ENCODE data around the gene ZNF584. TPM values are rescaled to one million over a fixed set of nuclear protein-coding genes. Genes with fewer than 3 reads are reported as not detected.

The ZNF584 gene
- 18.2 and 21.2 TPM in 2 replicates for polyA plus RNA-seq (2011; rRNA removed)
- 13.7 and 16.6 TPM in 2 replicates for polyA plus RNA-seq (2012; cell fraction: cytosol; rRNA removed)
- 14.3 and 17.3 TPM in 2 replicates for polyA plus RNA-seq (2012; cell fraction: nucleus; rRNA removed)
- polyA plus RNA-seq (2017; fragmentation: RNase III; extraction: RNeasy Plus Mini Kit Qiagen cat#74134 plus additional on column Dnase treatment), result 13.6 to 15.6 TPM (median 14.8 TPM) in 3 replicates
- polyA minus RNA-seq (2011; rRNA and poly(A)+ RNA removed), result 26.7 and 26.9 TPM in 2 replicates

- ATAC-seq (peak; percentile 87 to 95), DNase-seq (ENCODE audit: low read depth in 1 of 2, low spot score in 1 of 2) (peak; percentile 95 to 96), FAIRE-seq (no peak)
- ChIA-PET CTCF (interaction anchor here (0.6 to 2.5 kb wide), 12 partner anchors 8 to 166 kb away, joined by 3 to 6 read pairs (median 3); partner anchors contain the start of gene RPS5), POLR2A (interaction anchor here (0.6 to 1.4 kb wide), 11 partner anchors 10 to 1813 kb away, joined by 3 to 17 read pairs (median 6); partner anchors contain the start of genes RPS5, TRIM28, ZBTB45 and ZNF274)
- Histone ChIP-seq H3K4me3 (peak within 1 kb of the TSS; percentile 96), H3K9me3 (no peaks in the 10 kb centered on the region; the same call in 2 of the 3 replicates), H3K4me1 (peaks cover 21% of the 10 kb centered on the region), H3K4me2 (peak within 1 kb of the TSS; percentile 89), H3K27ac (peak within 1 kb of the TSS; percentile 93 to 94)
- peak; percentile 15 for TF ChIP-seq MAX (IDR thresholded peaks at IDR 0.05)
- peak; percentile 78; the same call in 1 of the 2 replicates for TF ChIP-seq PHF8 (IDR thresholded peaks at IDR 0.05; ENCODE audit: borderline replicate concordance, low read depth)
- TF ChIP-seq POLR2A (IDR thresholded peaks at IDR 0.05; ENCODE audit: low read length), result peak; percentile 93
- peak; percentile 82 to 91; a peak in 4 of 5 replicates for TF ChIP-seq JUN (IDR thresholded peaks at IDR 0.05)
- TF ChIP-seq CEBPB (IDR thresholded peaks at IDR 0.05), result no peak
- TF ChIP-seq, protein P1, sequence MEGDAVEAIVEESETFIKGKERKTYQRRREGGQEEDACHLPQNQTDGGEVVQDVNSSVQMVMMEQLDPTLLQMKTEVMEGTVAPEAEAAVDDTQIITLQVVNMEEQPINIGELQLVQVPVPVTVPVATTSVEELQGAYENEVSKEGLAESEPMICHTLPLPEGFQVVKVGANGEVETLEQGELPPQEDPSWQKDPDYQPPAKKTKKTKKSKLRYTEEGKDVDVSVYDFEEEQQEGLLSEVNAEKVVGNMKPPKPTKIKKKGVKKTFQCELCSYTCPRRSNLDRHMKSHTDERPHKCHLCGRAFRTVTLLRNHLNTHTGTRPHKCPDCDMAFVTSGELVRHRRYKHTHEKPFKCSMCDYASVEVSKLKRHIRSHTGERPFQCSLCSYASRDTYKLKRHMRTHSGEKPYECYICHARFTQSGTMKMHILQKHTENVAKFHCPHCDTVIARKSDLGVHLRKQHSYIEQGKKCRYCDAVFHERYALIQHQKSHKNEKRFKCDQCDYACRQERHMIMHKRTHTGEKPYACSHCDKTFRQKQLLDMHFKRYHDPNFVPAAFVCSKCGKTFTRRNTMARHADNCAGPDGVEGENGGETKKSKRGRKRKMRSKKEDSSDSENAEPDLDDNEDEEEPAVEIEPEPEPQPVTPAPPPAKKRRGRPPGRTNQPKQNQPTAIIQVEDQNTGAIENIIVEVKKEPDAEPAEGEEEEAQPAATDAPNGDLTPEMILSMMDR (IDR thresholded peaks at IDR 0.05), result peak; percentile 28; the same call in 2 of the 3 replicates
- TF ChIP-seq, protein P2, sequence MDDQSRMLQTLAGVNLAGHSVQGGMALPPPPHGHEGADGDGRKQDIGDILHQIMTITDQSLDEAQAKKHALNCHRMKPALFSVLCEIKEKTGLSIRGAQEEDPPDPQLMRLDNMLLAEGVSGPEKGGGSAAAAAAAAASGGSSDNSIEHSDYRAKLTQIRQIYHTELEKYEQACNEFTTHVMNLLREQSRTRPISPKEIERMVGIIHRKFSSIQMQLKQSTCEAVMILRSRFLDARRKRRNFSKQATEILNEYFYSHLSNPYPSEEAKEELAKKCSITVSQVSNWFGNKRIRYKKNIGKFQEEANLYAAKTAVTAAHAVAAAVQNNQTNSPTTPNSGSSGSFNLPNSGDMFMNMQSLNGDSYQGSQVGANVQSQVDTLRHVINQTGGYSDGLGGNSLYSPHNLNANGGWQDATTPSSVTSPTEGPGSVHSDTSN (IDR thresholded peaks at IDR 0.05), result peak; percentile 61; the same call in 1 of the 2 replicates
- 0 out of 2 replicates have a peak, but pooled peaks have one; percentile 18 for TF ChIP-seq MYC (IDR thresholded peaks at IDR 0.05; ENCODE audit: borderline replicate concordance, low read length)
- TF ChIP-seq SMC3 (IDR thresholded peaks at IDR 0.05), result peak; percentile 18; the same call in 1 of the 3 replicates
- TF ChIP-seq BCL3 (IDR thresholded peaks at IDR 0.05), result peak; percentile 94
- TF ChIP-seq BHLHE40 (IDR thresholded peaks at IDR 0.05; ENCODE audit: low read depth, low read length), result no peak
- TF ChIP-seq, protein P3, sequence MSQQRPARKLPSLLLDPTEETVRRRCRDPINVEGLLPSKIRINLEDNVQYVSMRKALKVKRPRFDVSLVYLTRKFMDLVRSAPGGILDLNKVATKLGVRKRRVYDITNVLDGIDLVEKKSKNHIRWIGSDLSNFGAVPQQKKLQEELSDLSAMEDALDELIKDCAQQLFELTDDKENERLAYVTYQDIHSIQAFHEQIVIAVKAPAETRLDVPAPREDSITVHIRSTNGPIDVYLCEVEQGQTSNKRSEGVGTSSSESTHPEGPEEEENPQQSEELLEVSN (IDR thresholded peaks at IDR 0.05; ENCODE audit: borderline replicate concordance, low read depth), result peak; percentile 65
- TF ChIP-seq FOSL2 (IDR thresholded peaks at IDR 0.05), result no peak
- no peak for TF ChIP-seq FOSL2 (CRISPR knock-in tag; IDR thresholded peaks at IDR 0.05)
- TF ChIP-seq KDM5A (IDR thresholded peaks at IDR 0.05), result no peak
- 1% methylated on average over 43 of the region's 100 CpGs for WGBS (ENCODE audit: missing lambda C conversion rate)
Observed at GRCh38 chr19:58408152-58409009, at the start of gene ZNF584. TSS of gene ZNF584 (plus strand) at chr19:58408649. CDS start at chr19:58409148, 499 bp downstream.

GRCh38 chr19:58361900-58362271 lies 46.6 kb upstream of the ZNF584 start:
- POLR2A ChIA-PET, result interaction anchor here (0.7 to 3.4 kb wide), 33 partner anchors 9 to 884 kb away, joined by 3 to 43 read pairs (median 8); partner anchors contain the start of genes A1BG, ERVK3-1, RPS5 and TRIM28
- Histone ChIP-seq H3K9me3 (peaks cover 3% of the 10 kb centered on the region; the same call in 1 of the 3 replicates), H3K4me1 (peaks cover 7% of the 10 kb centered on the region; the same call in 1 of the 3 replicates), H3K27ac (peak overlapping the region; percentile 82 to 88), H3K4me2 (peak overlapping the region; percentile 88), H3K4me3 (peak overlapping the region; percentile 58)
- DNase-seq (ENCODE audit: low read depth in 1 of 2, low spot score in 1 of 2) (peak; percentile 82 to 87), ATAC-seq (peak; percentile 59 to 64), FAIRE-seq (peak; percentile 32)
- WGBS (ENCODE audit: missing lambda C conversion rate), result 14% methylated on average over 28 of the region's 28 CpGs
- CTCF ChIA-PET, result interaction anchor here (0.6 to 3.0 kb wide), 9 partner anchors 9 to 158 kb away, joined by 3 to 10 read pairs (median 3); partner anchors contain the start of genes A1BG and ZBTB45
- TF ChIP-seq, protein P3 (IDR thresholded peaks at IDR 0.05; ENCODE audit: borderline replicate concordance, low read depth), result peak; percentile 25; the same call in 1 of the 2 replicates
- TF ChIP-seq MYC (IDR thresholded peaks at IDR 0.05; ENCODE audit: borderline replicate concordance, low read length) (no peak; the same call in 1 of the 2 replicates), POLR2A (IDR thresholded peaks at IDR 0.05; ENCODE audit: low read length) (peak; percentile 50), NFE2L2 (conservative IDR thresholded peaks at IDR 0.05; ENCODE audit: low read length) (no peak), RARB (CRISPR knock-in tag; IDR thresholded peaks at IDR 0.05) (0 out of 2 replicates have a peak, but pooled peaks have one; percentile 53), HOXA7 (CRISPR knock-in tag; IDR thresholded peaks at IDR 0.05) (peak; percentile 8; the same call in 1 of the 2 replicates), RFX5 (IDR thresholded peaks at IDR 0.05) (no peak), HOXB13 (CRISPR knock-in tag; IDR thresholded peaks at IDR 0.05; ENCODE audit: low read depth) (no peak; the same call in 1 of the 2 replicates), CHD4 (IDR thresholded peaks at IDR 0.05; ENCODE audit: borderline replicate concordance) (no peak), MAX (IDR thresholded peaks at IDR 0.05) (peak; percentile 66; the same call in 1 of the 2 replicates)
- TF ChIP-seq, protein P4, sequence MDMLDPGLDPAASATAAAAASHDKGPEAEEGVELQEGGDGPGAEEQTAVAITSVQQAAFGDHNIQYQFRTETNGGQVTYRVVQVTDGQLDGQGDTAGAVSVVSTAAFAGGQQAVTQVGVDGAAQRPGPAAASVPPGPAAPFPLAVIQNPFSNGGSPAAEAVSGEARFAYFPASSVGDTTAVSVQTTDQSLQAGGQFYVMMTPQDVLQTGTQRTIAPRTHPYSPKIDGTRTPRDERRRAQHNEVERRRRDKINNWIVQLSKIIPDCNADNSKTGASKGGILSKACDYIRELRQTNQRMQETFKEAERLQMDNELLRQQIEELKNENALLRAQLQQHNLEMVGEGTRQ (IDR thresholded peaks at IDR 0.05), result 0 out of 2 replicates have a peak, but pooled peaks have one; percentile 4
